OCI-LY7 (cell line): ENCODE measurements around the gene MMP27. TPM values are rescaled to one million over a fixed set of nuclear protein-coding genes. Genes with fewer than 3 reads are reported as not detected.

ENCODE experiments used
- Bru-seq: library from RNA; stranded (reverse); fragments of 400-500 nt; gene quantifications from one replicate; lab custom pipeline; 2021; lab: Mats Ljungman, UMichigan
- BruChase-seq, 2 experiments: library from RNA; stranded (reverse); fragments of 400-500 nt; gene quantifications; one replicate each; lab custom pipeline; 2021; lab: Mats Ljungman, UMichigan
- BruUV-seq: library from RNA; stranded (reverse); fragments of 400-500 nt; replicated peaks from 2 replicates; lab custom pipeline; 2021; lab: Mats Ljungman, UMichigan
- CTCF ChIA-PET: fragments of 300-600 bp; sonication (Branson Sonifier 250); formaldehyde crosslinking; loops from one replicate; lab custom pipeline; 2022; ENCODE audit warnings: antibody characterized with exemption; ENCODE audit not compliant: unreplicated experiment; lab: Charles Lee
- POLR2A ChIA-PET: fragments of 300-600 bp; sonication (Branson Sonifier 250); formaldehyde crosslinking; loops from one replicate; lab custom pipeline; 2022; ENCODE audit warnings: antibody characterized with exemption; lab: Charles Lee
- DNase-seq: peaks from one replicate; pipeline ENCODE4 v3.0.0-alpha.2; 2015; ENCODE audit warnings: low spot score
- H2AFZ ChIP-seq: fragments of 200-600 bp; sonication (generic), shearing (Covaris generic); 2 replicates; pipeline ENCODE4 v1.6.1; 2014; ENCODE audit warnings: mild to moderate bottlenecking, antibody characterized with exemption, low read length, moderate library complexity
- H3K27ac ChIP-seq: fragments of 200-600 bp; sonication (generic); 2 replicates; pipeline ENCODE4 v1.5.1; 2014; ENCODE audit warnings: mixed run types, low read depth, mild to moderate bottlenecking, moderate library complexity, low read length, inconsistent platforms; ENCODE audit not compliant: poor library complexity, severe bottlenecking
- H3K36me3 ChIP-seq: fragments of 200-600 bp; sonication (generic); 2 replicates; pipeline ENCODE4 v1.6.1; 2014; ENCODE audit warnings: mild to moderate bottlenecking, antibody characterized with exemption, low read length, moderate library complexity, mixed read lengths; ENCODE audit not compliant: insufficient read depth
- H3K4me1 ChIP-seq: fragments of 200-600 bp; sonication (generic); 2 replicates; pipeline ENCODE4 v1.5.1; 2014; ENCODE audit warnings: mild to moderate bottlenecking, low read length; ENCODE audit not compliant: insufficient read depth, poor library complexity, severe bottlenecking
- H3K4me2 ChIP-seq: fragments of 200-600 bp; sonication (generic); 2 replicates; pipeline ENCODE4 v1.6.1; 2014; ENCODE audit warnings: mild to moderate bottlenecking, low read length
- H3K4me3 ChIP-seq: fragments of 200-600 bp; sonication (generic); 2 replicates; pipeline ENCODE4 v1.5.1; 2014; ENCODE audit warnings: mild to moderate bottlenecking, low read depth, low read length; ENCODE audit not compliant: poor library complexity, severe bottlenecking
- H3K79me2 ChIP-seq: fragments of 200-600 bp; sonication (generic); 2 replicates; pipeline ENCODE4 v1.6.1; 2016; ENCODE audit warnings: low read depth, mild to moderate bottlenecking, low read length, moderate library complexity, mixed read lengths; ENCODE audit not compliant: insufficient read depth
- H3K9me2 ChIP-seq: fragments of 200-600 bp; sonication (generic); 2 replicates; pipeline ENCODE4 v1.6.1; 2016; ENCODE audit warnings: mild to moderate bottlenecking, low read length, mixed read lengths; ENCODE audit not compliant: insufficient read depth
- H3K9me3 ChIP-seq: fragments of 200-600 bp; sonication (generic); 2 replicates; pipeline ENCODE4 v1.6.1; 2014; ENCODE audit warnings: mild to moderate bottlenecking, mixed run types, low read length, mixed read lengths
- H4K20me1 ChIP-seq: fragments of 200-600 bp; sonication (generic); 2 replicates; pipeline ENCODE4 v1.6.1; 2014; ENCODE audit warnings: mild to moderate bottlenecking, antibody characterized with exemption, low read length, moderate library complexity, mixed read lengths; ENCODE audit not compliant: insufficient read depth
- CTCF ChIP-seq: fragments of 200-600 bp; sonication (generic); conservative IDR thresholded peaks from 2 replicates; pipeline ENCODE4 v1.5.1; 2014; ENCODE audit warnings: mild to moderate bottlenecking, antibody characterized with exemption, low read length, moderate library complexity, mixed read lengths
- EZH2phosphoT487 ChIP-seq: fragments of 200-600 bp; sonication (generic); IDR thresholded peaks from 2 replicates; pipeline ENCODE4 v1.6.1; 2018; ENCODE audit warnings: low read depth, borderline replicate concordance, mild to moderate bottlenecking, mixed run types, antibody characterized with exemption, low read length, moderate library complexity, mixed read lengths
- intact Hi-C: fragments of 100-400 bp; cut with micrococcal nuclease; formaldehyde crosslinking; loops from one replicate; pipeline ENCODE4 v1.10.0; 2022; ENCODE audit not compliant: unreplicated experiment
- long read RNA-seq: library from polyadenylated mRNA; stranded (forward); transcript quantifications from one replicate; pipeline ENCODE4 v2.0.0, GENCODE V29; 2022
- total RNA-seq, 2 experiments: library from RNA; depleted of rRNA in 1 of 2; stranded (reverse); fragments of >200 nt in 1 of 2; shearing (Covaris generic) in 1 of 2; gene quantifications; 2 replicates each; pipeline ENCODE4 v1.2.3, GENCODE V29; 2014 to 2022

MMP27 gene
- total RNA-seq (2014; rRNA removed; shearing (Covaris generic)) (not detected in 2 replicates), total RNA-seq (2022) (not detected in 2 replicates), Bru-seq, nascent RNA (not detected), BruChase-seq, experiment 1, labeled RNA remaining after a 6-hour chase (not detected), BruChase-seq, experiment 2, labeled RNA remaining after a 2-hour chase (not detected)
- long read RNA-seq: 0 reads

DNA sequence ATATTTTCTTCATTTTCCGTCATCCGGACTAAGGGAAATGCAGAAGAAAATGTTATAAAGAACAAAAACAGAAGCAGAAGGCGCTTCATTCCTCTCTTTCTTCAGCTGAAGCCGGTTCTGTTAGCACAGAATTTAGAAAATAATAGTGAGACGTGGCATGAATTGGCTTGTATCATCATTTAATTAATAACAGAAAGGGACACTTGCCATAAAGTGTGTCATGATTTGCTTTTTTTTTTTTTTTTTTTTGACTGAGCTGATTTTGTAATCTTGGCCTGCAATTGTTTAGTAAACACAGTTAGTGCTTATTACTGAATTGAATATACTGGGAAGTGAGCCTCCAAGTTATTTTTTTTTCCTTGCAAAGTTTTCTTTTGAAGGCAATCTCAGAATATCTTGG lies at the start of gene MMP27:
MMP27 (minus strand) TSS at position 144 of the 400 bp plus-strand sequence; CDS start at position 89, 55 bp downstream.
- H3K36me3 ChIP-seq: no peaks in the 10 kb centered on the region
- H3K4me1 ChIP-seq: no peaks in the 10 kb centered on the region
- no peak within 1 kb of the TSS for H3K27ac ChIP-seq
- H3K9me2 ChIP-seq: no peaks in the 10 kb centered on the region
- POLR2A ChIA-PET: interaction anchor here (0.6 kb wide), 1 partner anchor 1083 kb away, joined by 3 read pairs; no protein-coding TSS in a partner anchor
- intact Hi-C loops: no loop called here
- DNase-seq: no peak
- CTCF ChIA-PET: no interaction called here
- no peak within 1 kb of the TSS for H2AFZ ChIP-seq
- TF ChIP-seq CTCF: no peak
- no peak for TF ChIP-seq EZH2phosphoT487
- no TSS peak for BruUV-seq
- no peaks in the 10 kb centered on the region for H3K9me3 ChIP-seq
- H3K4me2 ChIP-seq: no peak within 1 kb of the TSS
- no peak within 1 kb of the TSS for H3K4me3 ChIP-seq
- H3K79me2 ChIP-seq: no peaks in the 10 kb centered on the region
- no peaks in the 10 kb centered on the region for H4K20me1 ChIP-seq

DNA sequence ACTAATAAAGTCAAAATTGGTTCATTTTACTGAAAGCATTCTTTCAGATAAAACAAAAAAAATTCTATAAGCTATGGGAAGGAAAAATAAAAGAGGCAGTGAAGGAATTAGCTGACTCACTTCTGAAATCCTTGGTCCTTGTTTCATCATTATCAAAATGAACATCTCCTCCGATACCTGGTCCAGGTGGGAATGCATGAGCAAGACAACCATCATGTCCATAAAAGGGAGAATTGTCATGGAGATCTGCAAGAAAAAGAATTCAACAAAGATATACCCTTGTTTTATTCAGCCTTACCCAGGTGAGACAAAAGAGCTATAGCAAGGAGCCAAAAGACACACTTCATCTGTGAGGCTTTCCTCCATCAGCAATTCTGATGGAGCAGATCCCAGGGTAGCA lies 47.7 kb upstream of the MMP27 start:
- Histone ChIP-seq H4K20me1 (no peaks in the 10 kb centered on the region), H3K4me2 (no peak overlapping the region), H3K27ac (no peak overlapping the region), H3K36me3 (no peaks in the 10 kb centered on the region), H3K9me2 (no peaks in the 10 kb centered on the region), H2AFZ (no peak overlapping the region), H3K9me3 (no peaks in the 10 kb centered on the region), H3K79me2 (no peaks in the 10 kb centered on the region), H3K4me3 (no peak overlapping the region), H3K4me1 (no peaks in the 10 kb centered on the region)
- no TSS peak for BruUV-seq
- CTCF ChIA-PET: no interaction called here
- POLR2A ChIA-PET: interaction anchor here (0.6 kb wide), 1 partner anchor 121 kb away, joined by 5 read pairs; no protein-coding TSS in a partner anchor
- intact Hi-C loops: no loop called here
- DNase-seq: no peak
- no peak for TF ChIP-seq EZH2phosphoT487
- TF ChIP-seq CTCF: no peak

DNA sequence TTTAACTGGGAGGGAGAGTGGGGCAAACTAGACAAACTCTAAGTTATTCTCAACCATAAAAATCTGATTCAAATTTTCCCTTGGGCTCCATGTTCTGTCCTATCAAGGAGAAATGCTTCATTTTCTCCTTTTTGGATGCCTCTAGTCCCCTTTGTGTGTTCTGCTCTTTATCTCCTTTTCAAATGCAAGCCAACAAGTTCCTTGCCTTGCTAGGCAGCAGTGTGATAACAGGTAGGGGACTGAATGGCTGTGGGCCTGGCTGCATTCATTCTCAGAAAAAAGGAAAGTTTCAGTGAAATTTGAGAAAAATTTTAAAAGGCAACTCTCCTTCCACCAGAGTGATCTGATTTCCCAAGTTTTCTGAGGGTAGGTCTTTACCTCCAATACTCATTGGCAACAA lies 46.1 kb upstream of the MMP27 start:
- Histone ChIP-seq H3K4me3 (no peak overlapping the region), H3K9me2 (no peaks in the 10 kb centered on the region), H2AFZ (no peak overlapping the region), H3K4me2 (no peak overlapping the region), H3K36me3 (no peaks in the 10 kb centered on the region), H3K9me3 (no peaks in the 10 kb centered on the region), H3K79me2 (no peaks in the 10 kb centered on the region), H3K4me1 (no peaks in the 10 kb centered on the region), H3K27ac (no peak overlapping the region), H4K20me1 (no peaks in the 10 kb centered on the region)
- POLR2A ChIA-PET: interaction anchor here (1.0 kb wide), 1 partner anchor 10 kb away, joined by 3 read pairs; no protein-coding TSS in a partner anchor
- no peak for TF ChIP-seq EZH2phosphoT487
- TF ChIP-seq CTCF: no peak
- BruUV-seq: no TSS peak
- no peak for DNase-seq
- intact Hi-C loops: no loop called here
- CTCF ChIA-PET: no interaction called here
